Measurements from ENCODE around the gene GPS2. TPM values are rescaled to one million over a fixed set of nuclear protein-coding genes. Genes with fewer than 3 reads are reported as not detected.

GPS2 gene
- total RNA-seq (2014; rRNA removed; shearing (Covaris generic)), result 32.2 and 39.7 TPM in 2 replicates

GRCh38 chr17:7314719-7315569 is at the start of gene GPS2:
TSS of gene GPS2 (minus strand) at chr17:7315360. CDS start at chr17:7315052, 308 bp downstream.
- peak within 1 kb of the TSS; percentile 66 for H3K27ac ChIP-seq
- H3K9me3 ChIP-seq (replicated peaks), result no peaks in the 10 kb centered on the region
- no peaks in the 10 kb centered on the region for H3K27me3 ChIP-seq
- DNase-seq, result peak; percentile 78
- peaks cover 36% of the 10 kb centered on the region for H3K36me3 ChIP-seq
- H3K4me3 ChIP-seq, result peak within 1 kb of the TSS; percentile 71
- H3K4me1 ChIP-seq, result peaks cover 4% of the 10 kb centered on the region; the same call in 1 of the 2 replicates

GRCh38 chr17:7363311-7363710 is 48.2 kb upstream of the GPS2 start:
- Histone ChIP-seq H3K4me1 (no peaks in the 10 kb centered on the region), H3K4me3 (no peak overlapping the region), H3K36me3 (no peaks in the 10 kb centered on the region), H3K9me3 (replicated peaks) (no peaks in the 10 kb centered on the region), H3K27ac (no peak overlapping the region), H3K27me3 (no peaks in the 10 kb centered on the region)
- DNase-seq, result no peak

GRCh38 chr17:7361906-7362305 is 46.7 kb upstream of the GPS2 start:
- Histone ChIP-seq H3K27me3 (no peaks in the 10 kb centered on the region), H3K4me3 (no peak overlapping the region), H3K36me3 (no peaks in the 10 kb centered on the region), H3K9me3 (replicated peaks) (no peaks in the 10 kb centered on the region), H3K27ac (no peak overlapping the region), H3K4me1 (no peaks in the 10 kb centered on the region)
- no peak for DNase-seq

- no peak overlapping the region for H3K4me3 ChIP-seq
- no peak overlapping the region for H3K27ac ChIP-seq
- no peaks in the 10 kb centered on the region for H3K36me3 ChIP-seq
- no peak for DNase-seq
- no peaks in the 10 kb centered on the region for H3K9me3 ChIP-seq (replicated peaks)
- H3K27me3 ChIP-seq, result no peaks in the 10 kb centered on the region
- H3K4me1 ChIP-seq, result peaks cover 6% of the 10 kb centered on the region; the same call in 1 of the 2 replicates
Observed at GRCh38 chr17:7357381-7357780, 42.2 kb upstream of the GPS2 start.

GRCh38 chr17:7356756-7357155 is 41.6 kb upstream of the GPS2 start:
- Histone ChIP-seq H3K4me1 (peaks cover 6% of the 10 kb centered on the region; the same call in 1 of the 2 replicates), H3K27me3 (no peaks in the 10 kb centered on the region), H3K4me3 (no peak overlapping the region), H3K9me3 (replicated peaks) (no peaks in the 10 kb centered on the region), H3K36me3 (no peaks in the 10 kb centered on the region), H3K27ac (no peak overlapping the region)
- no peak for DNase-seq

GRCh38 chr17:7356072-7356549 is 41.0 kb upstream of the GPS2 start:
- Histone ChIP-seq H3K4me1 (peaks cover 6% of the 10 kb centered on the region; the same call in 1 of the 2 replicates), H3K36me3 (no peaks in the 10 kb centered on the region), H3K27ac (no peak overlapping the region), H3K4me3 (no peak overlapping the region), H3K9me3 (replicated peaks) (no peaks in the 10 kb centered on the region), H3K27me3 (no peaks in the 10 kb centered on the region)
- DNase-seq, result peak; percentile 73 to 79

- Histone ChIP-seq H3K4me3 (no peak overlapping the region), H3K4me1 (peaks cover 6% of the 10 kb centered on the region; the same call in 1 of the 2 replicates), H3K27ac (no peak overlapping the region), H3K27me3 (no peaks in the 10 kb centered on the region), H3K9me3 (replicated peaks) (no peaks in the 10 kb centered on the region), H3K36me3 (no peaks in the 10 kb centered on the region)
- no peak for DNase-seq
Observed at GRCh38 chr17:7355573-7355972, 40.4 kb upstream of the GPS2 start.

GRCh38 chr17:7355053-7355452 is 39.9 kb upstream of the GPS2 start, which contains the start of gene TMEM95:
TSS of gene TMEM95 (plus strand) at chr17:7355156. CDS start at chr17:7355205, 49 bp downstream.
- no peaks in the 10 kb centered on the region for H3K27me3 ChIP-seq
- H3K27ac ChIP-seq, result no peak within 1 kb of the TSS
- no peaks in the 10 kb centered on the region for H3K9me3 ChIP-seq (replicated peaks)
- H3K36me3 ChIP-seq, result no peaks in the 10 kb centered on the region
- no peak for DNase-seq
- H3K4me3 ChIP-seq, result no peak within 1 kb of the TSS
- peaks cover 6% of the 10 kb centered on the region; the same call in 1 of the 2 replicates for H3K4me1 ChIP-seq

- Histone ChIP-seq H3K36me3 (no peaks in the 10 kb centered on the region), H3K27ac (no peak overlapping the region), H3K4me1 (peaks cover 12% of the 10 kb centered on the region; the same call in 1 of the 2 replicates), H3K4me3 (no peak overlapping the region), H3K9me3 (replicated peaks) (no peaks in the 10 kb centered on the region), H3K27me3 (no peaks in the 10 kb centered on the region)
- DNase-seq, result no peak
Observed at GRCh38 chr17:7354262-7354843, 39.2 kb upstream of the GPS2 start.

- DNase-seq, result no peak
- H3K4me1 ChIP-seq, result peaks cover 12% of the 10 kb centered on the region; the same call in 1 of the 2 replicates
- H3K27me3 ChIP-seq, result no peaks in the 10 kb centered on the region
- H3K36me3 ChIP-seq, result no peaks in the 10 kb centered on the region
- no peaks in the 10 kb centered on the region for H3K9me3 ChIP-seq (replicated peaks)
- no peak overlapping the region for H3K27ac ChIP-seq
- peak overlapping the region; percentile 62; the same call in 1 of the 2 replicates for H3K4me3 ChIP-seq
Observed at GRCh38 chr17:7352910-7353635, 37.9 kb upstream of the GPS2 start.

- Histone ChIP-seq H3K36me3 (no peaks in the 10 kb centered on the region), H3K9me3 (replicated peaks) (no peaks in the 10 kb centered on the region), H3K27me3 (no peaks in the 10 kb centered on the region), H3K4me3 (peak overlapping the region; percentile 62), H3K27ac (peak overlapping the region; percentile 68; the same call in 1 of the 2 replicates), H3K4me1 (peaks cover 12% of the 10 kb centered on the region; the same call in 1 of the 2 replicates)
- no peak for DNase-seq
Observed at GRCh38 chr17:7352503-7352889, 37.3 kb upstream of the GPS2 start.

GRCh38 chr17:7351665-7352502 is 36.7 kb upstream of the GPS2 start, which contains the start of gene KCTD11:
TSS of gene KCTD11 (plus strand) at chr17:7352162.
- peak; percentile 80 to 81 for DNase-seq
- peak within 1 kb of the TSS; percentile 68 for H3K27ac ChIP-seq
- no peaks in the 10 kb centered on the region for H3K9me3 ChIP-seq (replicated peaks)
- H3K4me3 ChIP-seq, result peak within 1 kb of the TSS; percentile 62
- H3K36me3 ChIP-seq, result no peaks in the 10 kb centered on the region
- peaks cover 12% of the 10 kb centered on the region; the same call in 1 of the 2 replicates for H3K4me1 ChIP-seq
- no peaks in the 10 kb centered on the region for H3K27me3 ChIP-seq

- Histone ChIP-seq H3K36me3 (no peaks in the 10 kb centered on the region), H3K27me3 (no peaks in the 10 kb centered on the region), H3K27ac (no peak overlapping the region), H3K9me3 (replicated peaks) (no peaks in the 10 kb centered on the region), H3K4me1 (peaks cover 12% of the 10 kb centered on the region; the same call in 1 of the 2 replicates), H3K4me3 (no peak overlapping the region)
- DNase-seq, result no peak
Observed at GRCh38 chr17:7348478-7349242, 33.5 kb upstream of the GPS2 start.
